ENCODE data around the gene TSTD1.
A peak's percentile ranks its signal among the peaks of the same experiment; 100 is the strongest.

Gene TSTD1

GRCh38 chr1:161038523-161039153, at the start of gene TSTD1:
TSS of gene TSTD1 (minus strand) at chr1:161038964. CDS start at chr1:161038889, 75 bp downstream.
- peak; percentile 68 to 73 for DNase-seq (ENCODE audit: extremely low read depth in 1 of 2, low read depth in 1 of 2)

- no peak for DNase-seq (ENCODE audit: extremely low read depth in 1 of 2, low read depth in 1 of 2)
These were observed 47.7 kb upstream of the TSTD1 start for GRCh38 chr1:161086457-161086856.

DNA sequence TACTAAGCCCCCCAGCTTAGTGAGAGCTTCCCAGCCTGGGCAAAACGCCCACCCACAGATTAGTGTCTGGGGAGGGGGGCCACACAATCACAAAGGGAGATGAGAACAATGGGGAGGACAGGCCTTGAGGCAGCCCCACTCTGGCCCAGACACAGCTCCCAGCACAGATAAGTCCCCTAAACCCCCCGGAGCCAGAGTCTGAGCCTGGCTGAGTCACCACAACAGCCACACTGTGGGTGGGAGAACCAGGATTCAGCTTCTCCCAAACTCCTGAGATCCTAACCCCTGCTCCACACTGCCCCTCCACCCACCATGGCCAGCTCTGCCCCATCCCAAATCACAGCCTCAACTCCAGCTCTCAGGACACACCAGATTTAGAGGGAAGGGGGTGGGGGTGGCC, 46.4 kb upstream of the TSTD1 start:
- no peak for DNase-seq (ENCODE audit: extremely low read depth in 1 of 2, low read depth in 1 of 2)

- DNase-seq (ENCODE audit: extremely low read depth in 1 of 2, low read depth in 1 of 2) = no peak
These were observed 45.8 kb upstream of the TSTD1 start for GRCh38 chr1:161084597-161084988.

DNA sequence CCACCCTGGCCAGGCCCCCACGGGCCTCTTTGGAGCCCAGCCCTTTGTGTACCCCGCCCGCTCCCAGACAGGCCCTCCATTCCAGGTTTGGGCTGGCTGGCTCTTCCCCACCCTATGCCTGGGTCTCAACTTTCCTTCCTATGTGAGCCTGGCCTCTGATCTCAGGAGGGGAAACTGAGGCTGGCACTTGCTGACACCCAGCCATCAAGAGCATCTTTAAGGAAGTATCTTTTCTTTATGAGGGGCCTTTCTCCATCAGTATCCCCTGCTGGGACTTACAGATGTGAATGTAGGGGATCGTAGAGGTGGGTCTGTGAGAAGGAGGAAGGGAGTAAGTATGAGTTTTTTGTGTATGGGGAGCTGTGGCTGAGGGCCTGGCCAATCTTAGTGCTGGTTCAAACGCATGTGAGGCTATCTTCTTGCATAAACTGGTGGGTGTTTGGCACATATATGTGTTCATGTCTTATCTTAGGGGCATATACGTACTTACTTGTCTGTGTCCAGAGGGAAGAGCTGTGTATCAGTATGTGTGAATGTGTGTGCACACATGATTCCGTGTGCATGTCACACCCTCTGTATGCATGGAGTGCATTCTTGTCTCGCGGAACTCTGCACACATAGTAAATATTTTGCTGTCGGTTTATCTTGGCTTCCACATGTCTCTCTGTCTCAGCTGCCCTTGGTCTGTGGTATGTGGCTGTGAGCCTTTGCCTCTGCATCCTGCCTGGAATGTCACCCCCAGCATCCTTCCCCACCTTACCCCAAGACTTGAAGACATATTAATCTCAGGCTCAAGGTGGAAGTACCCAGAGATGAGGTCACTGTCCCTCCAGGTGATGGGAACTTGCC, 45.2 kb upstream of the TSTD1 start:
- DNase-seq (ENCODE audit: extremely low read depth in 1 of 2, low read depth in 1 of 2) = no peak

DNA sequence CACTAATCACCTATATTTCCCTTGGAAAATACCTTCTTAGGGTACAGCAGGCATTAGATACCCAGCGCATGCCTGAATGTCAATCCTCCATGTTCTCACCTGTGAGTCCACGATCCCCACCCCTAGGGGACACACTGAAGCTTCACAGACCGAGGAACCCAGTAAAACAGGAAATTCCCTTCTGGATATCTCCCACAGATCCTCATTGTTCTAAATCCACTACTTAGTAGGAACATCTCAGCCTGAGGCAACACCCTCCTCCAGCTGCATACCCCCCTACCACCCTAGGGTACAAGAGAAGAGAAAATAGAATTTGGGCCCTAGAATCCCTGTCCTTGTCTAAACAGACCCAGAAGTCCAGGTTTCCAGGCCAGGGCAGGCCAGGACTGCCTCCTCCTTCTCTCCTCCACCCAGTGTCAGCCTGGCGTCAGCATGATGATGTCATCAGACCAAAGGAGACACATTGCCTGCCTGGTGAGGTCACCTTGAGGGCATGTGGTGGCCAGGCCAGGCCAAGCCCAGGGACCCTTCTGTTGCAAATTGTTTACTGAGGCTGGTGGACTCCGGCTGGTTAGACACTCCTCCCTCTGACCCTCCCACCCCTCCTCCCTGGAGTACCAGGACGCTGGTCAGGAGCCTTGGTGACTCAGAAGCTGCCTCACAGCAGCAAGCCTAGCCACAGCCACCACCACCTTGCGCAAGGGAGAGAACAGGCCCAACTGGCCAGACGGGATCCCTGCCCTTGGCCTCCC, 44.4 kb upstream of the TSTD1 start:
- no peak for DNase-seq (ENCODE audit: extremely low read depth in 1 of 2, low read depth in 1 of 2)

- no peak for DNase-seq (ENCODE audit: extremely low read depth in 1 of 2, low read depth in 1 of 2)
These were observed 43.7 kb upstream of the TSTD1 start for GRCh38 chr1:161082483-161082882.

DNA sequence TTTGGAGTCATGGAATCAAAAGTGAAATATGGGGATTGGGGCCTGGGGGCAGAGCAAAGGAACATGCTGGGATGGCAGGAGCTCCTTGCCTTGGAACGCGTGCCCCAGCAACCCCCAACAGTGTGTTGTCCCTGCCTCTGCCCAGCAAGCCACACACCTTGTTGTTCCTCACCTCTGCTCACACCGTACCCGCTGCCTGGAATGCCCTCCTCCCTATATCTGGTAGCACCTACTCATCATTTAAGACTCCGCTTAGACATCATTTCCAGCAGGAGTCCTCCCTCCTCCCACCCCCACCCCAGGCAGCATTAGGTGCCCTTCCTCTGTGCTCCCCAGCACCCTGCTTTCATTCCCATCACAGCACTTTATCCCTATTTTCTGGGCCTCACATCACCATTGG, 42.8 kb upstream of the TSTD1 start:
- DNase-seq (ENCODE audit: extremely low read depth in 1 of 2, low read depth in 1 of 2) = no peak

GRCh38 chr1:161080441-161081405, 42.0 kb upstream of the TSTD1 start:
- no peak for DNase-seq (ENCODE audit: extremely low read depth in 1 of 2, low read depth in 1 of 2)

DNA sequence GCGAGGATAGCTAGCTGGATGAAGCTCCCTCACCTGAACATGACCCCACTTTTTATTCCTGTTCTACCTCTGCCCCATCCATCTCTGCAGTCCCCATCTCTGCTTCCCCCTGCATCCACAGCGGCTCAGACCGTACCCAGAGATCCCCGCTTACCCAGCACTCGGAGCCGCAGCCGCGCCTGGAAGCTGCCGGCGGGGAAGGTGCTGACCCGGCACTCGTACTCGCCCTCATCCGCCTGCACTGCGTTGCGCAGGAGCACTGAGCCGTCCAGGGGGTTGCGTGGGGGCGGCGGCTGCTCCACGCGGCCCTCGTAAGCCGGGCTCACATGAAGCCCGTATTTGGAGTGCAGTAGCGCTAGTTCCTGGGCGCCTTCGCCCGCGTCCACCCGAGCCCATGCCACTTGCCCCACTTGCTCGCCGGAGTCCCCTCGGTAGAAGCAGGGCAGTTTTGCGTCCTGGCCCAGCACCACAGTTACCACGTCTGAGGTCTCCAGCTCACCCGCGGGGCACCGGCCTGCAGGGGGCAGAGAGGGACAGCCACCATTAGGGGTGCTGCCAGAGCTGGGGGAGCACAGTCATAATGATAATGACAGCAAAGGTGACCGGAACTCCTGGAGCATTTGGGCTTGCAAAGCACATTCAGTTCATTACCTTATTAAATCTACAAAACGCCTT, 40.8 kb upstream of the TSTD1 start:
- no peak for DNase-seq (ENCODE audit: extremely low read depth in 1 of 2, low read depth in 1 of 2)

DNA sequence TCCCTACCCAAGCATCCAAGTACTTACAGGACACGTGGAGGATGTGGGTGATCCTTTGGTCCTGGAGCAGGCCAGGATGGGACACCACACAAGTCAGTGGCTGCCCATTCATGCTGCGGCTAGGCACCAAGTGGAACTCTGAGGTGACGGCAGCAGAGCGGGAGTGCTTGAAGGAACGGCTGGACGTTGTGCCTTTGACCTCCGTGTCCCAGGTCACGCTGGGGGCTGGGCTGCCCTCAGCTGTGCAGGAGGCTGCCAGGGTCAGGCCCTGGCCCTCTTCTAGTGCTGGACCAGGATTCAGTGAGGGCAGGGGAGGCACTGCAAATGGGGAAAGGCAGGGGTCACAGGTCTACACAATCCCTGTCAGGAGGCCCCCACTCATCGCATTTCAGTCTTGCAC, 38.7 kb upstream of the TSTD1 start:
- DNase-seq (ENCODE audit: extremely low read depth in 1 of 2, low read depth in 1 of 2) = no peak

GRCh38 chr1:161076410-161076809, 37.6 kb upstream of the TSTD1 start:
- no peak for DNase-seq (ENCODE audit: extremely low read depth in 1 of 2, low read depth in 1 of 2)

DNA sequence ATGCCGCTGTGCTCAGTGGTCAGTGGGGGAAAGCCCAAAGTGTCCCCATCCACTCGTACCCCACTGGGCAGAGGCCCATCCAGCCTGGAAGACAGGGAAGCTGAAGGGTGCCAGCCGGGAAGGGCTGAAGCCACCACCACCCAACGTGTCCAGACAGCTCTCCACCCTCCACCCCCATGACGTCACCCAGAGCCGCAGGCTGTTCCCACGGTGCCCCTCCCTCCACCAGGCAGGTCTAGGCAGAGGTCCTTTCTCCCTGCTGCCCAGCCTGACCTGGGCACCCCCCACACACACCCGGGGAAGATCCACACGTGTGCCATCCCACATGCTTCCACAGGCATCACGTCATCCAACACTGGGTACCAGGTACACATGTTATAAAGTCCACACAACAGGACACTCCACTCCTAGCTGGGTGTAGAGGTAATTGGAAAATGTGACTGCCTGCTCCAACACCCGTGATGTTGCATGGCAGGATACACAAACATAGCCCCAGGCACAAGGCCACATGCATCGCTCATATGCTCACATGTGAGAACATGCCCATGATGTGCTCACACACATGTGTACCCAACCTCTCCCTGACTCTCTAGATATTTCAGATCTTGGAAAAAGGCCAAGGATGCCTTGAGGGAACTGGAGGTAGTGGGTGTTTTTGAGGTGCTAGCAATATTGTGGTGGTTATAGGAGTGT, 36.1 kb upstream of the TSTD1 start:
- DNase-seq (ENCODE audit: extremely low read depth in 1 of 2, low read depth in 1 of 2) = no peak

GRCh38 chr1:161073474-161074121, 34.8 kb upstream of the TSTD1 start:
- no peak for DNase-seq (ENCODE audit: extremely low read depth in 1 of 2, low read depth in 1 of 2)

GRCh38 chr1:161072751-161073449, 34.1 kb upstream of the TSTD1 start:
- no peak for DNase-seq (ENCODE audit: extremely low read depth in 1 of 2, low read depth in 1 of 2)

DNA sequence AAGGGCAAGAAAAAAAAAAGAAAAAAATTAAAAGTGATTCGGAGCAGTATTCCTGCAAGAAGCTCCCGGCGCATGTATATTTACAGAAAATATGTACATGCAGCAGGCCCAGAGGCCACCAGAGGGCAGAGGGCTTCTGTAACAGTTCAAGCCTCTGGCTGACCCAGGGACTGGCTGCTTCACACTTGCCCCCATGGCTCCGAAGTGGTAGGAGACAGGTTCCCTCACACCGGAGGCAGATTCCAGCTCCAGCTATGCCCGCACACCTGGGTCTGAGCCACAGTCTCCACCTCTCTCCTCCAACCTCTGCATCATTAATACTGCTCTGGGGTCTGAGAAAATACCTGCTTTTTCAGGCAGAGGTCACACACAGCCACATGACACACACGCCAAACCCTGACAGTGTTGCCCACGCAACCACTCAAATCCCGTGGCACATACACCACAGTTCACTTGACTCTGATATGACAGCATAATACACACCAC, 33.2 kb upstream of the TSTD1 start:
- peak in 1 of 2 donors; percentile 29 for DNase-seq (ENCODE audit: extremely low read depth in 1 of 2, low read depth in 1 of 2)

- no peak for DNase-seq (ENCODE audit: extremely low read depth in 1 of 2, low read depth in 1 of 2)
These were observed 32.0 kb upstream of the TSTD1 start for GRCh38 chr1:161070761-161071160.

- DNase-seq (ENCODE audit: extremely low read depth in 1 of 2, low read depth in 1 of 2) = peak; percentile 60 to 68
These were observed 31.0 kb upstream of the TSTD1 start, which contains the start of gene ARHGAP30 for GRCh38 chr1:161069731-161070270. TSS of gene ARHGAP30 (minus strand) at chr1:161069891. CDS start at chr1:161069624, 267 bp downstream.

All from activated CD8-positive, alpha-beta memory T cell treated with anti-CD3 and anti-CD28 coated beads for 1 hour (primary cell).